ENCODE measurements around the gene TNFAIP8.

The TNFAIP8 gene

GRCh38 chr5:119370486-119370885 is 14.7 kb downstream of the TNFAIP8 start:
- no peak for DNase-seq (ENCODE audit: low spot score)

- DNase-seq (ENCODE audit: low spot score) = no peak
Measured at GRCh38 chr5:119371146-119371545, 15.3 kb downstream of the TNFAIP8 start.

GRCh38 chr5:119373449-119373858 is 17.6 kb downstream of the TNFAIP8 start:
- DNase-seq (ENCODE audit: low spot score) = no peak

- DNase-seq (ENCODE audit: low spot score) = no peak
Measured at GRCh38 chr5:119374901-119375300, 19.1 kb downstream of the TNFAIP8 start.

- DNase-seq (ENCODE audit: low spot score) = no peak
Measured at GRCh38 chr5:119377066-119377465, 21.2 kb downstream of the TNFAIP8 start.

GRCh38 chr5:119378075-119378700 is 22.4 kb downstream of the TNFAIP8 start:
- no peak for DNase-seq (ENCODE audit: low spot score)

- no peak for DNase-seq (ENCODE audit: low spot score)
Measured at GRCh38 chr5:119379096-119379495, 23.3 kb downstream of the TNFAIP8 start.

- DNase-seq (ENCODE audit: low spot score) = no peak
Measured at GRCh38 chr5:119379942-119380547, 24.2 kb downstream of the TNFAIP8 start.

- no peak for DNase-seq (ENCODE audit: low spot score)
Measured at GRCh38 chr5:119382169-119382568, 26.4 kb downstream of the TNFAIP8 start.

GRCh38 chr5:119383008-119383407 is 27.2 kb downstream of the TNFAIP8 start:
- DNase-seq (ENCODE audit: low spot score) = no peak

- no peak for DNase-seq (ENCODE audit: low spot score)
Measured at GRCh38 chr5:119385136-119385535, 29.3 kb downstream of the TNFAIP8 start.

- no peak for DNase-seq (ENCODE audit: low spot score)
Measured at GRCh38 chr5:119385536-119386128, 29.8 kb downstream of the TNFAIP8 start.

GRCh38 chr5:119386596-119387344 is 31.0 kb downstream of the TNFAIP8 start:
- no peak for DNase-seq (ENCODE audit: low spot score)

GRCh38 chr5:119387945-119388618 is 32.3 kb downstream of the TNFAIP8 start:
- no peak for DNase-seq (ENCODE audit: low spot score)

GRCh38 chr5:119388619-119389190 is 32.9 kb downstream of the TNFAIP8 start:
- DNase-seq (ENCODE audit: low spot score) = no peak

- no peak for DNase-seq (ENCODE audit: low spot score)
Measured at GRCh38 chr5:119389288-119390030, 33.6 kb downstream of the TNFAIP8 start.

- DNase-seq (ENCODE audit: low spot score) = no peak
Measured at GRCh38 chr5:119390404-119390803, 34.6 kb downstream of the TNFAIP8 start.

GRCh38 chr5:119393201-119393691 is 37.4 kb downstream of the TNFAIP8 start:
- DNase-seq (ENCODE audit: low spot score) = no peak

- peak; percentile 39 for DNase-seq (ENCODE audit: low spot score)
Measured at GRCh38 chr5:119393746-119394145, 37.9 kb downstream of the TNFAIP8 start.

- peak; percentile 61 for DNase-seq (ENCODE audit: low spot score)
Measured at GRCh38 chr5:119395080-119395836, 39.4 kb downstream of the TNFAIP8 start.
